Right atrium auricular region (tissue), 2 donors: Measurements from ENCODE around the gene ARTN. TPM values are rescaled to one million over a fixed set of nuclear protein-coding genes. Genes with fewer than 3 reads are reported as not detected.

ENCODE experiments used
- DNase-seq: peaks from one replicate; pipeline ENCODE4 v3.0.0-alpha.2; 2019; ENCODE audit warnings: low spot score
- H3K27ac ChIP-seq, 2 donors: fragments of 200-600 bp; sonication (generic); 1 replicate in 1 of 2; 2 replicates in 1 of 2; pipeline ENCODE4 v1.5.1; 2016 to 2019
- H3K27me3 ChIP-seq, 2 donors: fragments of 200-600 bp; sonication (generic); one replicate each; pipeline versions ENCODE4 v1.5.1 to v1.6.0; 2017 to 2019
- H3K36me3 ChIP-seq: fragments of 200-600 bp; sonication (generic); one replicate; pipeline ENCODE4 v1.5.1; 2016
- H3K4me1 ChIP-seq, 2 donors: fragments of 200-600 bp; sonication (generic); one replicate each; pipeline versions ENCODE4 v1.5.1 to v1.6.0; 2017 to 2019
- H3K4me3 ChIP-seq, 2 donors: fragments of 200-600 bp; sonication (generic); 1 replicate in 1 of 2; 2 replicates in 1 of 2; pipeline ENCODE4 v1.5.1; 2017 to 2019; ENCODE audit warnings: mild to moderate bottlenecking in 1 of 2, moderate library complexity in 1 of 2
- H3K9me3 ChIP-seq, 2 donors: fragments of 200-600 bp; sonication (generic); one replicate each; pipeline ENCODE4 v1.5.1; 2019
- CTCF ChIP-seq, 2 donors: fragments of 200-600 bp; sonication (generic); IDR thresholded peaks; one replicate each; pipeline ENCODE4 v1.5.1; 2019; ENCODE audit warnings: antibody characterized with exemption in 2 of 2
- total RNA-seq, 2 donors: library from RNA; depleted of rRNA; stranded (reverse); fragments of >200 nt; gene quantifications; one replicate each; pipeline ENCODE4 v1.1.0, GENCODE V29; 2016

ARTN gene
- total RNA-seq, 2 donors from 2014 or later = 0.75 TPM; not detected in 1

- TF ChIP-seq CTCF (IDR thresholded peaks at IDR 0.05) = no peak
- Histone ChIP-seq H3K9me3 (no peaks in the 10 kb centered on the region), H3K27ac (no peak overlapping the region), H3K36me3 (peaks cover 54% of the 10 kb centered on the region), H3K4me3 (no peak overlapping the region), H3K4me1 (no peaks in the 10 kb centered on the region), H3K27me3 (no peaks in the 10 kb centered on the region)
- DNase-seq = no peak
Measured at GRCh38 chr1:43960798-43961197, 27.2 kb downstream of the ARTN start.

- Histone ChIP-seq H3K4me3 (no peak overlapping the region), H3K36me3 (peaks cover 49% of the 10 kb centered on the region), H3K9me3 (no peaks in the 10 kb centered on the region), H3K27me3 (no peaks in the 10 kb centered on the region), H3K27ac (no peak overlapping the region), H3K4me1 (no peaks in the 10 kb centered on the region)
- TF ChIP-seq CTCF (IDR thresholded peaks at IDR 0.05) = no peak
- DNase-seq = no peak
Measured at GRCh38 chr1:43961692-43962091, 28.1 kb downstream of the ARTN start.

- H3K4me1 ChIP-seq = no peaks in the 10 kb centered on the region
- peaks cover 43% of the 10 kb centered on the region for H3K36me3 ChIP-seq
- H3K9me3 ChIP-seq = no peaks in the 10 kb centered on the region
- H3K27ac ChIP-seq = no peak overlapping the region
- no peak overlapping the region for H3K4me3 ChIP-seq
- TF ChIP-seq CTCF (IDR thresholded peaks at IDR 0.05) = no peak
- no peak for DNase-seq
- H3K27me3 ChIP-seq = no peaks in the 10 kb centered on the region
Measured at GRCh38 chr1:43962324-43962723, 28.7 kb downstream of the ARTN start.

GRCh38 chr1:43963006-43963405 lies 29.4 kb downstream of the ARTN start:
- Histone ChIP-seq H3K4me3 (no peak overlapping the region), H3K36me3 (peaks cover 36% of the 10 kb centered on the region), H3K4me1 (no peaks in the 10 kb centered on the region), H3K27ac (no peak overlapping the region), H3K27me3 (no peaks in the 10 kb centered on the region), H3K9me3 (no peaks in the 10 kb centered on the region)
- DNase-seq = no peak
- no peak for TF ChIP-seq CTCF (IDR thresholded peaks at IDR 0.05)

- Histone ChIP-seq H3K4me3 (no peak overlapping the region), H3K4me1 (no peaks in the 10 kb centered on the region), H3K36me3 (peaks cover 27% of the 10 kb centered on the region), H3K27ac (no peak overlapping the region), H3K27me3 (no peaks in the 10 kb centered on the region), H3K9me3 (no peaks in the 10 kb centered on the region)
- no peak for DNase-seq
- no peak for TF ChIP-seq CTCF (IDR thresholded peaks at IDR 0.05)
Measured at GRCh38 chr1:43963890-43964289, 30.3 kb downstream of the ARTN start.

- Histone ChIP-seq H3K27me3 (no peaks in the 10 kb centered on the region), H3K9me3 (no peaks in the 10 kb centered on the region), H3K4me3 (no peak overlapping the region), H3K27ac (no peak overlapping the region), H3K4me1 (peaks cover 0 to 7% of the 10 kb centered on the region in 2 donors), H3K36me3 (peaks cover 16% of the 10 kb centered on the region)
- TF ChIP-seq CTCF (IDR thresholded peaks at IDR 0.05) = no peak
- DNase-seq = no peak
Measured at GRCh38 chr1:43965316-43965715, 31.7 kb downstream of the ARTN start.
